Measurements from ENCODE around the gene PPEF2. TPM values are rescaled to one million over a fixed set of nuclear protein-coding genes. Genes with fewer than 3 reads are reported as not detected.

PPEF2 gene
- total RNA-seq, 2 donors from 2014 or later: not detected

DNA sequence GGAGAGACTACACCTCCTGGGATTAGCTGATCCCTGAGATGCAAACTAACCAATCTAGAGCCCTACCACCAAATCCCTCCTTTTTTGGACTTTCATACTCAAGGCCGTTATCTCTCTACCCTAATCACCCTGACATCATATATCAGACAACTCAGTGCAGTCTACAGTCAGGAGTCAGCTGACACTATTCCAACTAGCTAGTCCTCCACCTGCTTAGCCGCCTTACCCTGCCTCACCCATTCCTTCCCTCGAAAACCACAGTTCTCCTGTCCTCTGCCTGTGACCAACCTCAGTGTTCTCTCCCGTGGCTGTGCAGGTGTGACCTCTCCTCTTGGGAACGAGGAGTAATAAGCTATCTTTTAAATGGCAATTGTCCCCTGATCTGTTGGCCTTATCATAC, 1.8 kb upstream of the PPEF2 start:
- H3K36me3 ChIP-seq: no peaks in the 10 kb centered on the region
- H3K4me1 ChIP-seq (replicated peaks): no peaks in the 10 kb centered on the region
- no peak for TF ChIP-seq POLR2AphosphoS5 (IDR thresholded peaks at IDR 0.05)
- no peak for TF ChIP-seq POLR2A (IDR thresholded peaks at IDR 0.05)
- TF ChIP-seq, protein P1, sequence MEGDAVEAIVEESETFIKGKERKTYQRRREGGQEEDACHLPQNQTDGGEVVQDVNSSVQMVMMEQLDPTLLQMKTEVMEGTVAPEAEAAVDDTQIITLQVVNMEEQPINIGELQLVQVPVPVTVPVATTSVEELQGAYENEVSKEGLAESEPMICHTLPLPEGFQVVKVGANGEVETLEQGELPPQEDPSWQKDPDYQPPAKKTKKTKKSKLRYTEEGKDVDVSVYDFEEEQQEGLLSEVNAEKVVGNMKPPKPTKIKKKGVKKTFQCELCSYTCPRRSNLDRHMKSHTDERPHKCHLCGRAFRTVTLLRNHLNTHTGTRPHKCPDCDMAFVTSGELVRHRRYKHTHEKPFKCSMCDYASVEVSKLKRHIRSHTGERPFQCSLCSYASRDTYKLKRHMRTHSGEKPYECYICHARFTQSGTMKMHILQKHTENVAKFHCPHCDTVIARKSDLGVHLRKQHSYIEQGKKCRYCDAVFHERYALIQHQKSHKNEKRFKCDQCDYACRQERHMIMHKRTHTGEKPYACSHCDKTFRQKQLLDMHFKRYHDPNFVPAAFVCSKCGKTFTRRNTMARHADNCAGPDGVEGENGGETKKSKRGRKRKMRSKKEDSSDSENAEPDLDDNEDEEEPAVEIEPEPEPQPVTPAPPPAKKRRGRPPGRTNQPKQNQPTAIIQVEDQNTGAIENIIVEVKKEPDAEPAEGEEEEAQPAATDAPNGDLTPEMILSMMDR (IDR thresholded peaks at IDR 0.05): no peak
- no peaks in the 10 kb centered on the region for H3K27me3 ChIP-seq (replicated peaks; ENCODE audit: insufficient read depth)
- H3K9me3 ChIP-seq: no peaks in the 10 kb centered on the region
- no peak overlapping the region for H3K4me3 ChIP-seq
- intact Hi-C loops (cut with DNase I): no loop called here
- WGBS: 88% methylated on average over 5 of the region's 5 CpGs
- DNase-seq (ENCODE audit: low spot score): no peak
- no peak overlapping the region for H3K27ac ChIP-seq

DNA sequence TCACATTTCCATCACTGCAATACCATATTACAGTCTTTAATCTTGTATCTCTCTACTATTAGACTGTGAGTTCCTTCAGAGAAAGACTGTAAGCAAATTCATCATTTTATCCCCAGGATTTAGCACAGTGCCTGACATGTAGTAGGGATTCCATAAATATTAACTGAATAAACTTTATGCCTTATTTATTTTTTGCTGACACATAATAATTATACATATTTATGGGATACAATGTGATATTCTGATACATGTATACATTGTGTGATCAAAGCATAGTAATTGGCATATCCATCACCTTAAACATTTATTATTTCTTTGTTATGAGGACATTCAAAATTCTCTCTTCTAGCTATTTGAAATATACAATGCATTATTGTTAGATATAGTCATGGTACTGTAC, 3.7 kb downstream of the PPEF2 start:
- intact Hi-C loops (cut with DNase I): loop anchor here (5.0 kb wide), 1 partner anchor 44 kb away; the partner anchor contains the start of gene NAAA

GRCh38 chr4:75895744-75896314, 6.4 kb downstream of the PPEF2 start:
- H3K9me3 ChIP-seq: no peaks in the 10 kb centered on the region
- H3K27ac ChIP-seq: no peak overlapping the region
- no peaks in the 10 kb centered on the region for H3K4me1 ChIP-seq (replicated peaks)
- no peaks in the 10 kb centered on the region for H3K27me3 ChIP-seq (replicated peaks; ENCODE audit: insufficient read depth)
- no peak for DNase-seq (ENCODE audit: low spot score)
- no peak overlapping the region for H3K4me3 ChIP-seq
- no peak for TF ChIP-seq POLR2A (IDR thresholded peaks at IDR 0.05)
- TF ChIP-seq, protein P1 (IDR thresholded peaks at IDR 0.05): peak; percentile 44 to 67 (median 51)
- no peaks in the 10 kb centered on the region for H3K36me3 ChIP-seq
- WGBS: 53% methylated on average over 4 of the region's 4 CpGs
- intact Hi-C loops (cut with DNase I): loop anchor here (5.0 kb wide), 1 partner anchor 46 kb away; the partner anchor contains the start of gene NAAA

More for the DNA sequence above, 3.7 kb downstream of the PPEF2 start:
- no peak overlapping the region for H3K27ac ChIP-seq
- DNase-seq (ENCODE audit: low spot score): no peak
- H3K27me3 ChIP-seq (replicated peaks; ENCODE audit: insufficient read depth): no peaks in the 10 kb centered on the region
- TF ChIP-seq, protein P1 (IDR thresholded peaks at IDR 0.05): no peak
- no peak for TF ChIP-seq POLR2A (IDR thresholded peaks at IDR 0.05)
- TF ChIP-seq POLR2AphosphoS5 (IDR thresholded peaks at IDR 0.05): no peak
- H3K36me3 ChIP-seq: no peaks in the 10 kb centered on the region
- H3K4me3 ChIP-seq: no peak overlapping the region
- no peaks in the 10 kb centered on the region for H3K9me3 ChIP-seq
- H3K4me1 ChIP-seq (replicated peaks): no peaks in the 10 kb centered on the region

GRCh38 chr4:75892508-75892907, 9.7 kb downstream of the PPEF2 start:
- TF ChIP-seq, protein P1 (IDR thresholded peaks at IDR 0.05): no peak
- no peak for TF ChIP-seq POLR2AphosphoS5 (IDR thresholded peaks at IDR 0.05)
- TF ChIP-seq POLR2A (IDR thresholded peaks at IDR 0.05): no peak
- no peak for DNase-seq (ENCODE audit: low spot score)
- Histone ChIP-seq H3K4me3 (no peak overlapping the region), H3K36me3 (no peaks in the 10 kb centered on the region), H3K27me3 (replicated peaks; ENCODE audit: insufficient read depth) (no peaks in the 10 kb centered on the region), H3K27ac (no peak overlapping the region), H3K9me3 (no peaks in the 10 kb centered on the region), H3K4me1 (replicated peaks) (no peaks in the 10 kb centered on the region)
- intact Hi-C loops (cut with DNase I): no loop called here
- WGBS: 71% methylated on average over 3 of the region's 3 CpGs

- no peaks in the 10 kb centered on the region for H3K4me1 ChIP-seq (replicated peaks)
- intact Hi-C loops (cut with DNase I): no loop called here
- TF ChIP-seq, protein P1 (IDR thresholded peaks at IDR 0.05): no peak
- TF ChIP-seq POLR2AphosphoS5 (IDR thresholded peaks at IDR 0.05) (no peak), POLR2A (IDR thresholded peaks at IDR 0.05) (no peak)
- H3K27ac ChIP-seq: no peak overlapping the region
- H3K4me3 ChIP-seq: no peak overlapping the region
- no peaks in the 10 kb centered on the region for H3K9me3 ChIP-seq
- no peak for DNase-seq (ENCODE audit: low spot score)
- WGBS: 93% methylated on average over 14 of the region's 14 CpGs
- no peaks in the 10 kb centered on the region for H3K27me3 ChIP-seq (replicated peaks; ENCODE audit: insufficient read depth)
- no peaks in the 10 kb centered on the region for H3K36me3 ChIP-seq
These were observed 10.6 kb downstream of the PPEF2 start for GRCh38 chr4:75891611-75892010.
